Colonic mucosa (tissue), 4 donors: ENCODE measurements around the gene SLC9C2. TPM values are rescaled to one million over a fixed set of nuclear protein-coding genes. Genes with fewer than 3 reads are reported as not detected.

ENCODE experiments used
- DNase-seq: peaks from one replicate; pipeline ENCODE4 v3.0.0-alpha.2; 2020
- H3K27ac ChIP-seq: fragments of 200-600 bp; one replicate; pipeline ENCODE4 v1.8.0; 2021
- H3K27me3 ChIP-seq: fragments of 200-600 bp; one replicate; pipeline ENCODE4 v1.8.0; 2021
- H3K36me3 ChIP-seq: fragments of 200-600 bp; one replicate; pipeline ENCODE4 v1.8.0; 2021
- H3K4me1 ChIP-seq: fragments of 200-600 bp; one replicate; pipeline ENCODE4 v1.8.0; 2021; ENCODE audit warnings: mild to moderate bottlenecking
- H3K4me3 ChIP-seq: fragments of 200-600 bp; one replicate; pipeline ENCODE4 v1.8.0; 2021
- H3K9ac ChIP-seq, 2 donors: one replicate each; pipeline ENCODE4 v1.7.0; 2013; ENCODE audit warnings: control low read depth in 2 of 2, low read depth in 2 of 2, low read length in 2 of 2
- H3K9me3 ChIP-seq: fragments of 200-600 bp; one replicate; pipeline ENCODE4 v1.8.0; 2021
- CTCF ChIP-seq: fragments of 200-600 bp; IDR thresholded peaks from one replicate; pipeline ENCODE4 v1.8.0; 2022; ENCODE audit warnings: antibody characterized with exemption, mild to moderate bottlenecking
- intact Hi-C: fragments of 100-400 bp; cut with DNase I; formaldehyde crosslinking; loops from one replicate; pipeline ENCODE4 v1.14.1; 2022
- total RNA-seq, 2 donors: library from RNA; stranded (reverse); fragmentation: NEBNext Ultra II Directional in 1 of 2; extraction: Animal tissue kit (Norgen Biotek cat#: 25700) in 1 of 2; gene quantifications; one replicate each; pipeline ENCODE4 v1.2.1, GENCODE V29; 2021
- donor health status: healthy.
- donor health status: DM: no; HTN: no; CAD: no.
- donor health status: DM: no; HTN: no; CAD: no.

The SLC9C2 gene
- total RNA-seq, 2 donors from 2014 or later = not detected

- TF ChIP-seq CTCF = no peak
- Histone ChIP-seq H3K9me3 (no peaks in the 10 kb centered on the region), H3K27me3 (no peaks in the 10 kb centered on the region), H3K9ac (no peak overlapping the region), H3K36me3 (no peaks in the 10 kb centered on the region), H3K4me1 (no peaks in the 10 kb centered on the region), H3K27ac (no peak overlapping the region), H3K4me3 (no peak overlapping the region)
- intact Hi-C loops = no loop called here
- DNase-seq = no peak
Measured at GRCh38 chr1:173454966-173455524, 147.8 kb downstream of the SLC9C2 start.

GRCh38 chr1:173453982-173454381 is 148.9 kb downstream of the SLC9C2 start:
- no peaks in the 10 kb centered on the region for H3K4me1 ChIP-seq
- H3K36me3 ChIP-seq = no peaks in the 10 kb centered on the region
- no peaks in the 10 kb centered on the region for H3K27me3 ChIP-seq
- no peak overlapping the region for H3K4me3 ChIP-seq
- H3K9ac ChIP-seq = no peak overlapping the region
- TF ChIP-seq CTCF = no peak
- intact Hi-C loops = no loop called here
- no peaks in the 10 kb centered on the region for H3K9me3 ChIP-seq
- H3K27ac ChIP-seq = no peak overlapping the region
- no peak for DNase-seq

- no peak overlapping the region for H3K27ac ChIP-seq
- no peak overlapping the region for H3K4me3 ChIP-seq
- H3K9me3 ChIP-seq = no peaks in the 10 kb centered on the region
- no peaks in the 10 kb centered on the region for H3K27me3 ChIP-seq
- intact Hi-C loops = no loop called here
- H3K4me1 ChIP-seq = no peaks in the 10 kb centered on the region
- no peak overlapping the region for H3K9ac ChIP-seq
- no peak for TF ChIP-seq CTCF
- no peaks in the 10 kb centered on the region for H3K36me3 ChIP-seq
- DNase-seq = no peak
Measured at GRCh38 chr1:173451981-173452380, 150.9 kb downstream of the SLC9C2 start.

Other genes with a start within 250 kb of the SLC9C2 start
- gene PRDX6, start 125.7 kb downstream of the SLC9C2 start, total RNA-seq = 100 to 1,000 TPM; 308 to 637 TPM
- gene TEX50, start 32.3 kb upstream of the SLC9C2 start, total RNA-seq = not detected
- gene ANKRD45, start 66.8 kb upstream of the SLC9C2 start, total RNA-seq = under 1 TPM; 0.49 to 0.96 TPM
- 10 to 100 TPM; 14.9 to 22.5 TPM for gene KLHL20, start 111.9 kb upstream of the SLC9C2 start, total RNA-seq
- 10 to 100 TPM; 24.8 to 51.9 TPM for gene DARS2, start 221.6 kb upstream of the SLC9C2 start, total RNA-seq
- gene CENPL, start 221.8 kb upstream of the SLC9C2 start, total RNA-seq = 10 to 100 TPM in 1 of 2 donors, 1 to 10 TPM in 1; 5.7 to 13.6 TPM